ENCODE data around the gene SEMA6A.

Gene SEMA6A

GRCh38 chr5:116502138-116502537 is 72.5 kb downstream of the SEMA6A start:
- Histone ChIP-seq H3K4me1 (ENCODE audit: control insufficient read depth, insufficient read depth, low read length, poor library complexity, severe bottlenecking) (no peaks in the 10 kb centered on the region), H3K27me3 (replicated peaks; ENCODE audit: control insufficient read depth, insufficient read depth, low read length, poor library complexity, severe bottlenecking) (no peaks in the 10 kb centered on the region), H3K9me3 (ENCODE audit: control insufficient read depth, low read length) (no peaks in the 10 kb centered on the region), H3K27ac (ENCODE audit: insufficient read depth, low read length, poor library complexity, severe bottlenecking) (no peak overlapping the region), H3K36me3 (ENCODE audit: control insufficient read depth, insufficient read depth, low read length) (no peaks in the 10 kb centered on the region), H3K4me3 (ENCODE audit: insufficient read depth, low read depth, low read length, poor library complexity, severe bottlenecking) (no peak overlapping the region)
- no peak for DNase-seq

- Histone ChIP-seq H3K36me3 (ENCODE audit: control insufficient read depth, insufficient read depth, low read length) (no peaks in the 10 kb centered on the region), H3K4me1 (ENCODE audit: control insufficient read depth, insufficient read depth, low read length, poor library complexity, severe bottlenecking) (no peaks in the 10 kb centered on the region), H3K27ac (ENCODE audit: insufficient read depth, low read length, poor library complexity, severe bottlenecking) (no peak overlapping the region), H3K4me3 (ENCODE audit: insufficient read depth, low read depth, low read length, poor library complexity, severe bottlenecking) (no peak overlapping the region), H3K9me3 (ENCODE audit: control insufficient read depth, low read length) (no peaks in the 10 kb centered on the region), H3K27me3 (replicated peaks; ENCODE audit: control insufficient read depth, insufficient read depth, low read length, poor library complexity, severe bottlenecking) (no peaks in the 10 kb centered on the region)
- DNase-seq: no peak
Measured at GRCh38 chr5:116498503-116499048, 76.0 kb downstream of the SEMA6A start.

- no peak overlapping the region for H3K27ac ChIP-seq (ENCODE audit: insufficient read depth, low read length, poor library complexity, severe bottlenecking)
- no peak overlapping the region for H3K4me3 ChIP-seq (ENCODE audit: insufficient read depth, low read depth, low read length, poor library complexity, severe bottlenecking)
- DNase-seq: no peak
- H3K27me3 ChIP-seq (replicated peaks; ENCODE audit: control insufficient read depth, insufficient read depth, low read length, poor library complexity, severe bottlenecking): no peaks in the 10 kb centered on the region
- no peaks in the 10 kb centered on the region for H3K36me3 ChIP-seq (ENCODE audit: control insufficient read depth, insufficient read depth, low read length)
- H3K4me1 ChIP-seq (ENCODE audit: control insufficient read depth, insufficient read depth, low read length, poor library complexity, severe bottlenecking): no peaks in the 10 kb centered on the region
- H3K9me3 ChIP-seq (ENCODE audit: control insufficient read depth, low read length): no peaks in the 10 kb centered on the region
Measured at GRCh38 chr5:116497631-116498030, 77.0 kb downstream of the SEMA6A start.

GRCh38 chr5:116495786-116496357 is 78.8 kb downstream of the SEMA6A start:
- Histone ChIP-seq H3K27me3 (replicated peaks; ENCODE audit: control insufficient read depth, insufficient read depth, low read length, poor library complexity, severe bottlenecking) (no peaks in the 10 kb centered on the region), H3K9me3 (ENCODE audit: control insufficient read depth, low read length) (no peaks in the 10 kb centered on the region), H3K36me3 (ENCODE audit: control insufficient read depth, insufficient read depth, low read length) (no peaks in the 10 kb centered on the region), H3K4me3 (ENCODE audit: insufficient read depth, low read depth, low read length, poor library complexity, severe bottlenecking) (no peak overlapping the region), H3K4me1 (ENCODE audit: control insufficient read depth, insufficient read depth, low read length, poor library complexity, severe bottlenecking) (no peaks in the 10 kb centered on the region), H3K27ac (ENCODE audit: insufficient read depth, low read length, poor library complexity, severe bottlenecking) (no peak overlapping the region)
- no peak for DNase-seq

- Histone ChIP-seq H3K27ac (ENCODE audit: insufficient read depth, low read length, poor library complexity, severe bottlenecking) (no peak overlapping the region), H3K27me3 (replicated peaks; ENCODE audit: control insufficient read depth, insufficient read depth, low read length, poor library complexity, severe bottlenecking) (no peaks in the 10 kb centered on the region), H3K9me3 (ENCODE audit: control insufficient read depth, low read length) (no peaks in the 10 kb centered on the region), H3K4me3 (ENCODE audit: insufficient read depth, low read depth, low read length, poor library complexity, severe bottlenecking) (no peak overlapping the region), H3K36me3 (ENCODE audit: control insufficient read depth, insufficient read depth, low read length) (no peaks in the 10 kb centered on the region), H3K4me1 (ENCODE audit: control insufficient read depth, insufficient read depth, low read length, poor library complexity, severe bottlenecking) (no peaks in the 10 kb centered on the region)
- DNase-seq: no peak
Measured at GRCh38 chr5:116494784-116495450, 79.7 kb downstream of the SEMA6A start.

GRCh38 chr5:116492776-116493175 is 81.8 kb downstream of the SEMA6A start:
- Histone ChIP-seq H3K27ac (ENCODE audit: insufficient read depth, low read length, poor library complexity, severe bottlenecking) (no peak overlapping the region), H3K4me1 (ENCODE audit: control insufficient read depth, insufficient read depth, low read length, poor library complexity, severe bottlenecking) (no peaks in the 10 kb centered on the region), H3K4me3 (ENCODE audit: insufficient read depth, low read depth, low read length, poor library complexity, severe bottlenecking) (no peak overlapping the region), H3K9me3 (ENCODE audit: control insufficient read depth, low read length) (no peaks in the 10 kb centered on the region), H3K36me3 (ENCODE audit: control insufficient read depth, insufficient read depth, low read length) (no peaks in the 10 kb centered on the region), H3K27me3 (replicated peaks; ENCODE audit: control insufficient read depth, insufficient read depth, low read length, poor library complexity, severe bottlenecking) (no peaks in the 10 kb centered on the region)
- no peak for DNase-seq

- no peaks in the 10 kb centered on the region for H3K9me3 ChIP-seq (ENCODE audit: control insufficient read depth, low read length)
- no peaks in the 10 kb centered on the region for H3K36me3 ChIP-seq (ENCODE audit: control insufficient read depth, insufficient read depth, low read length)
- no peak for DNase-seq
- H3K4me3 ChIP-seq (ENCODE audit: insufficient read depth, low read depth, low read length, poor library complexity, severe bottlenecking): no peak overlapping the region
- no peak overlapping the region for H3K27ac ChIP-seq (ENCODE audit: insufficient read depth, low read length, poor library complexity, severe bottlenecking)
- no peaks in the 10 kb centered on the region for H3K27me3 ChIP-seq (replicated peaks; ENCODE audit: control insufficient read depth, insufficient read depth, low read length, poor library complexity, severe bottlenecking)
- no peaks in the 10 kb centered on the region for H3K4me1 ChIP-seq (ENCODE audit: control insufficient read depth, insufficient read depth, low read length, poor library complexity, severe bottlenecking)
Measured at GRCh38 chr5:116492016-116492623, 82.5 kb downstream of the SEMA6A start.

- no peak for DNase-seq
- no peak overlapping the region for H3K4me3 ChIP-seq (ENCODE audit: insufficient read depth, low read depth, low read length, poor library complexity, severe bottlenecking)
Measured at GRCh38 chr5:116488356-116489041, 86.1 kb downstream of the SEMA6A start.

GRCh38 chr5:116487045-116487444 is 87.6 kb downstream of the SEMA6A start:
- H3K4me3 ChIP-seq (ENCODE audit: insufficient read depth, low read depth, low read length, poor library complexity, severe bottlenecking): no peak overlapping the region
- H3K4me1 ChIP-seq (ENCODE audit: control insufficient read depth, insufficient read depth, low read length, poor library complexity, severe bottlenecking): no peaks in the 10 kb centered on the region
- no peak overlapping the region for H3K27ac ChIP-seq (ENCODE audit: insufficient read depth, low read length, poor library complexity, severe bottlenecking)
- no peaks in the 10 kb centered on the region for H3K36me3 ChIP-seq (ENCODE audit: control insufficient read depth, insufficient read depth, low read length)
- no peak for DNase-seq
- no peaks in the 10 kb centered on the region for H3K27me3 ChIP-seq (replicated peaks; ENCODE audit: control insufficient read depth, insufficient read depth, low read length, poor library complexity, severe bottlenecking)
- H3K9me3 ChIP-seq (ENCODE audit: control insufficient read depth, low read length): no peaks in the 10 kb centered on the region

More at GRCh38 chr5:116488356-116489041, 86.1 kb downstream of the SEMA6A start:
- no peaks in the 10 kb centered on the region for H3K27me3 ChIP-seq (replicated peaks; ENCODE audit: control insufficient read depth, insufficient read depth, low read length, poor library complexity, severe bottlenecking)
- no peaks in the 10 kb centered on the region for H3K4me1 ChIP-seq (ENCODE audit: control insufficient read depth, insufficient read depth, low read length, poor library complexity, severe bottlenecking)
- no peaks in the 10 kb centered on the region for H3K9me3 ChIP-seq (ENCODE audit: control insufficient read depth, low read length)
- no peak overlapping the region for H3K27ac ChIP-seq (ENCODE audit: insufficient read depth, low read length, poor library complexity, severe bottlenecking)
- H3K36me3 ChIP-seq (ENCODE audit: control insufficient read depth, insufficient read depth, low read length): no peaks in the 10 kb centered on the region

GRCh38 chr5:116486588-116486987 is 88.0 kb downstream of the SEMA6A start:
- Histone ChIP-seq H3K27me3 (replicated peaks; ENCODE audit: control insufficient read depth, insufficient read depth, low read length, poor library complexity, severe bottlenecking) (no peaks in the 10 kb centered on the region), H3K4me3 (ENCODE audit: insufficient read depth, low read depth, low read length, poor library complexity, severe bottlenecking) (no peak overlapping the region), H3K9me3 (ENCODE audit: control insufficient read depth, low read length) (no peaks in the 10 kb centered on the region), H3K36me3 (ENCODE audit: control insufficient read depth, insufficient read depth, low read length) (no peaks in the 10 kb centered on the region), H3K4me1 (ENCODE audit: control insufficient read depth, insufficient read depth, low read length, poor library complexity, severe bottlenecking) (no peaks in the 10 kb centered on the region), H3K27ac (ENCODE audit: insufficient read depth, low read length, poor library complexity, severe bottlenecking) (no peak overlapping the region)
- no peak for DNase-seq

All from effector memory CD4-positive, alpha-beta T cell (primary cell).